HG03571 (cell line): ENCODE measurements around the gene ODC1.
A peak's percentile ranks its signal among the peaks of the same experiment; 100 is the strongest.
"Not testable (repeated sequence)": the region's sequence is repeated elsewhere in the genome, so short reads cannot be mapped to it uniquely, and the experiment has no call there.

ENCODE experiments used
- ATAC-seq: cut with Tn5 transposase; IDR thresholded peaks from one replicate; pipeline ENCODE4 v1.9.1; 2021; ENCODE audit not compliant: unreplicated experiment

The ODC1 gene

GRCh38 chr2:10453905-10454298, 5.8 kb upstream of the ODC1 start:
- no peak for ATAC-seq

GRCh38 chr2:10452956-10453904, 5.1 kb upstream of the ODC1 start:
- no peak for ATAC-seq

- no peak for ATAC-seq
Observed at GRCh38 chr2:10452312-10452711, 4.2 kb upstream of the ODC1 start.

- ATAC-seq, result no peak
Observed at GRCh38 chr2:10451819-10452218, 3.7 kb upstream of the ODC1 start.

GRCh38 chr2:10449838-10450691, 1.9 kb upstream of the ODC1 start:
- ATAC-seq, result no peak

- no peak for ATAC-seq
Observed at GRCh38 chr2:10449486-10449831, 1.3 kb upstream of the ODC1 start.

GRCh38 chr2:10448576-10449485, 704 bp upstream of the ODC1 start:
- ATAC-seq, result peak; percentile 55

GRCh38 chr2:10447300-10447894, 730 bp downstream of the ODC1 start:
- peak; percentile 13 for ATAC-seq

- no peak for ATAC-seq
Observed at GRCh38 chr2:10446631-10447030, 1.5 kb downstream of the ODC1 start.

GRCh38 chr2:10444463-10444862, 3.7 kb downstream of the ODC1 start:
- ATAC-seq, result no peak

- not testable (repeated sequence) for ATAC-seq
Observed at GRCh38 chr2:10442469-10443126, 5.5 kb downstream of the ODC1 start.

GRCh38 chr2:10441948-10442347, 6.2 kb downstream of the ODC1 start:
- no peak for ATAC-seq

- no peak for ATAC-seq
Observed at GRCh38 chr2:10440736-10441135, 7.4 kb downstream of the ODC1 start.

GRCh38 chr2:10439971-10440370, 8.2 kb downstream of the ODC1 start:
- no peak for ATAC-seq

- no peak for ATAC-seq
Observed at GRCh38 chr2:10439185-10439879, 8.8 kb downstream of the ODC1 start.

GRCh38 chr2:10438688-10439087, 9.4 kb downstream of the ODC1 start:
- ATAC-seq, result no peak

- no peak for ATAC-seq
Observed at GRCh38 chr2:10437806-10438205, 10.3 kb downstream of the ODC1 start.

GRCh38 chr2:10436583-10437110, 11.5 kb downstream of the ODC1 start:
- ATAC-seq, result no peak

- no peak for ATAC-seq
Observed at GRCh38 chr2:10435820-10436204, 12.3 kb downstream of the ODC1 start.
